A549 (cell line): ENCODE measurements around the gene TBATA. TPM values are rescaled to one million over a fixed set of nuclear protein-coding genes. Genes with fewer than 3 reads are reported as not detected.

Experiments used
- polyA plus RNA-seq, 4 experiments: library from polyadenylated mRNA; depleted of rRNA in 3 of 4; stranded (reverse); fragments of >200 nt; fragmentation: RNase III in 1 of 4; extraction: RNeasy Plus Mini Kit Qiagen cat#74134 plus additional on column Dnase treatment in 1 of 4; gene quantifications; 2 replicates in 3 of 4; 3 replicates in 1 of 4; pipeline ENCODE4 v1.2.3, GENCODE V29; 2011 to 2017
- small RNA-seq, 6 experiments: library from RNA; depleted of rRNA; stranded (forward); fragments of <200 nt; gene quantifications; one replicate each; pipeline ENCODE3, GENCODE V24; 2012

Gene TBATA
- polyA plus RNA-seq, 2 of the 4 experiments (the other 2 are of a cell fraction) = not detected

Small RNA genes within 50 kb of the gene (small RNA-seq; reads per million reads assigned to genes)
- 0 to 2.1 (median 0) reads per million in 6 experiments for gene RPS26P40

Other genes with a start within 250 kb of the TBATA start
- gene PRF1, start 182.6 kb downstream of the TBATA start, polyA plus RNA-seq (2011; rRNA removed) = not detected in 2 replicates
- not detected in 3 replicates for gene PRF1, start 182.6 kb downstream of the TBATA start, polyA plus RNA-seq (2017; fragmentation: RNase III; extraction: RNeasy Plus Mini Kit Qiagen cat#74134 plus additional on column Dnase treatment)
- not detected in 2 replicates for gene ADAMTS14, start 112.9 kb downstream of the TBATA start, polyA plus RNA-seq (2011; rRNA removed)
- 0.03 to 0.05 TPM (median 0.04 TPM) in 3 replicates for gene ADAMTS14, start 112.9 kb downstream of the TBATA start, polyA plus RNA-seq (2017; fragmentation: RNase III; extraction: RNeasy Plus Mini Kit Qiagen cat#74134 plus additional on column Dnase treatment)
- gene SGPL1, start 30.6 kb upstream of the TBATA start, polyA plus RNA-seq (2011; rRNA removed) = 49.8 and 58.5 TPM in 2 replicates
- 31.2 to 35.2 TPM (median 32.2 TPM) in 3 replicates for gene SGPL1, start 30.6 kb upstream of the TBATA start, polyA plus RNA-seq (2017; fragmentation: RNase III; extraction: RNeasy Plus Mini Kit Qiagen cat#74134 plus additional on column Dnase treatment)
- 169 TPM in 2 replicates for gene PCBD1, start 103.2 kb upstream of the TBATA start, polyA plus RNA-seq (2011; rRNA removed)
- 211 to 226 TPM (median 222 TPM) in 3 replicates for gene PCBD1, start 103.2 kb upstream of the TBATA start, polyA plus RNA-seq (2017; fragmentation: RNase III; extraction: RNeasy Plus Mini Kit Qiagen cat#74134 plus additional on column Dnase treatment)